GM19395 (cell line): ENCODE measurements around the gene UBR1.
"Not testable (repeated sequence)": the region's sequence is repeated elsewhere in the genome, so short reads cannot be mapped to it uniquely, and the experiment has no call there.

Source experiments
- ATAC-seq: cut with Tn5 transposase; IDR thresholded peaks from one replicate; pipeline ENCODE4 v1.9.1; 2021; ENCODE audit warnings: mild to moderate bottlenecking, moderate library complexity; ENCODE audit not compliant: unreplicated experiment

Gene UBR1

GRCh38 chr15:42918047-42918446 is 187.8 kb downstream of the UBR1 start:
- no peak for ATAC-seq

- ATAC-seq = no peak
Observed at GRCh38 chr15:42915654-42916315, 190.1 kb downstream of the UBR1 start.

- no peak for ATAC-seq
Observed at GRCh38 chr15:42914728-42915497, 190.9 kb downstream of the UBR1 start.

GRCh38 chr15:42911058-42911592 is 194.7 kb downstream of the UBR1 start:
- ATAC-seq = no peak

- no peak for ATAC-seq
Observed at GRCh38 chr15:42908538-42908937, 197.3 kb downstream of the UBR1 start.

- ATAC-seq = no peak
Observed at GRCh38 chr15:42903388-42904324, 202.2 kb downstream of the UBR1 start.

- not testable (repeated sequence) for ATAC-seq
Observed at GRCh38 chr15:42893911-42894310, 211.9 kb downstream of the UBR1 start.
